RWPE2 (cell line): Measurements from ENCODE around the gene PRRC2A.

Source experiments
- ATAC-seq: fragments of 200-7000 bp; cut with Tn5 transposase; 3 replicates; pipeline ENCODE4 v1.9.1; 2021; ENCODE audit warnings: low read depth
- DNase-seq: peaks from one replicate; pipeline ENCODE4 v3.0.0-alpha.2; 2020; ENCODE audit warnings: low spot score
- H3K27ac ChIP-seq: fragments of 450-650 bp; 2 replicates; pipeline ENCODE4 v1.5.1; 2017; ENCODE audit warnings: mild to moderate bottlenecking; ENCODE audit not compliant: poor library complexity, severe bottlenecking
- H3K27me3 ChIP-seq: fragments of 250-450 bp; sonication (Bioruptor Pico); 2 replicates; pipeline ENCODE4 v1.5.1; 2021; ENCODE audit warnings: mild to moderate bottlenecking, moderate library complexity; ENCODE audit not compliant: insufficient read depth, poor library complexity, severe bottlenecking
- H3K36me3 ChIP-seq: fragments of 250-450 bp; sonication (Bioruptor Pico); 2 replicates; pipeline ENCODE4 v1.5.1; 2020; ENCODE audit warnings: low read depth, mild to moderate bottlenecking, moderate library complexity
- H3K4me1 ChIP-seq: fragments of 250-450 bp; sonication (Bioruptor Pico); 2 replicates; pipeline ENCODE4 v1.5.1; 2021; ENCODE audit warnings: mild to moderate bottlenecking, moderate library complexity; ENCODE audit not compliant: insufficient read depth, poor library complexity, severe bottlenecking
- H3K4me3 ChIP-seq: fragments of 250-450 bp; sonication (Bioruptor Pico); 2 replicates; pipeline ENCODE4 v1.5.1; 2021; ENCODE audit warnings: mild to moderate bottlenecking, moderate library complexity; ENCODE audit not compliant: severe bottlenecking
- H3K9me3 ChIP-seq: fragments of 250-450 bp; sonication (Bioruptor Pico); 2 replicates; pipeline ENCODE4 v1.5.1; 2021; ENCODE audit warnings: mild to moderate bottlenecking, moderate library complexity; ENCODE audit not compliant: severe bottlenecking
- CTCF ChIP-seq: fragments of 450-650 bp; IDR thresholded peaks from one replicate; pipeline ENCODE4 v1.5.1; 2017; ENCODE audit warnings: mild to moderate bottlenecking, moderate library complexity; ENCODE audit not compliant: poor library complexity, severe bottlenecking

PRRC2A gene

GRCh38 chr6:31661262-31662123 lies 41.0 kb downstream of the PRRC2A start:
- TF ChIP-seq CTCF = no peak
- peaks cover 11% of the 10 kb centered on the region for H3K36me3 ChIP-seq
- DNase-seq = no peak
- H3K4me3 ChIP-seq = no peak overlapping the region
- no peak for ATAC-seq
- H3K9me3 ChIP-seq = no peaks in the 10 kb centered on the region
- H3K27me3 ChIP-seq = no peaks in the 10 kb centered on the region
- peaks cover 13% of the 10 kb centered on the region for H3K4me1 ChIP-seq
- H3K27ac ChIP-seq = peak overlapping the region; percentile 68

DNA sequence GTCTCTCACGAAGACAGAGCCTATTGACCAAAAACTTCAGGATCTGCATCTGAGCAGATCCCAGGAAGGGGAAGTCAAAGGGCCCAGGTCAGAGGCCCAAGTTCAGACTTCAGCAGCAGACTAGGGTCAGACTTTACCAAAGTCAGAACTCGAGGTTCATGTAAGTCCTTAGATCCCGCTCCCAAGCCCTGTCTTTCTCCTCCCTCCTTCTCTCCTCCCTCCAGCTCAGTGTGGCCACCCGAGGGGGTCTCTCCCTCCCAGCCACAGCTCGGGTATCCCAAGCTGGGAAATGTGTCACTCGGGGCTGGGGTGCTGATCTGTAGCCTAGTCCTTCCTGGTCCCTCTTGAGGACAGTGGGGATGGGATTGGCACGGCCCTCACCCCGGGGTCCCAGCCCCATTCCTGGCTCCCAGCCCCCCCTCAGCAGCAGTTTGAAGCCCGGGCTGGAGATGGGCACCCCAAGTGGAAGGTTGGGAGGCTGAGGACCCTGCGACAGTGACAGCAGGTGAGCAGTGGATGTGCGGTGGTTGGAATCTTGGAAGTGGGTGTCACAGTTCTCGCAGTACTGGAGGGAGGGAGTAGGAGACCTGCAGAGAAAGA lies 41.7 kb downstream of the PRRC2A start:
- H3K36me3 ChIP-seq = peaks cover 17% of the 10 kb centered on the region
- DNase-seq = no peak

DNA sequence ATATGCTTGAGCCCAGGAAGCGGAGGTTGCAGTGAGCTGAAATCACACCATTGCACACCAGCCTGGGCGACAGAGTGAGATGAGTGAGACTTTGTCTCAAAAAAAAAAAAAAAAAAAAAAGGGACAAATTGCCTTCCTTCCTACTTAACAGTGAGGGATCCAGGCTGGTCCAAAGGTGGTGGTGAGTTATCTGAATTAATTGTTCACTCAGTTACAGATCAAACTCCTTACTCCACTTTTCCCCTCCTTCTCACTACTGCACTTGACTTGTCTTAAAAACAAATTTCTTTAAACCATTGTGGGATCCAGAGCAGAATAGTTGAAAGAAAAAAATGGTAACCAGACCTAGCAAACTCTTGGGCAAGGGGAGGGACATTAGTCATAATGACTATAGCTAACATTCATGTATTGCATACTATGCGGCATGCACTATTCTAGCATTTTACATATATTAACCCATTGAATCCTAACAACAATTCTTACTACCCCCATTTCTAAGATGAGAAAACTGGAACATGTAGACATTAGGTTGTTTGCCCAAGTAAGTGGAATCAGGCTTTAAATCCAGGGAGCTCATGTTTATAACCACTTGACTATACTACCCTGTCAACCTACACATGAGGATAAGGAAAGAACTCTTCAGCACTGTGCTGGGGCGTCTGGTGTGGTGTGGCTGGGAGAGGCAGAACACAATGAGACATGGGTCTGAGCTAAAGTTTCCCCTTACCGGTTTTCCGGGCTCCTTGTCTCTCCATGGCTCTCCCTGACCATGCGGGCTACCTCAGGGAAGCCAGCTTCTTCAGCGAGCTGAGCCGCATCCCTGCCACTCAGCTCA lies 42.8 kb downstream of the PRRC2A start:
- DNase-seq (no peak), ATAC-seq (no peak)
- peak overlapping the region; percentile 90 for H3K27ac ChIP-seq
- H3K4me1 ChIP-seq = peaks cover 13% of the 10 kb centered on the region
- H3K27me3 ChIP-seq = no peaks in the 10 kb centered on the region
- peak overlapping the region; percentile 77 for H3K4me3 ChIP-seq
- no peaks in the 10 kb centered on the region for H3K9me3 ChIP-seq
- no peak for TF ChIP-seq CTCF
- H3K36me3 ChIP-seq = peaks cover 28% of the 10 kb centered on the region

More for the DNA sequence above, 41.7 kb downstream of the PRRC2A start:
- no peak for TF ChIP-seq CTCF
- H3K9me3 ChIP-seq = no peaks in the 10 kb centered on the region
- ATAC-seq = no peak
- H3K4me3 ChIP-seq = no peak overlapping the region
- H3K27ac ChIP-seq = no peak overlapping the region
- H3K27me3 ChIP-seq = no peaks in the 10 kb centered on the region
- peaks cover 13% of the 10 kb centered on the region for H3K4me1 ChIP-seq

GRCh38 chr6:31663961-31664789 lies 43.7 kb downstream of the PRRC2A start:
- DNase-seq (no peak), ATAC-seq (peak; percentile 33)
- TF ChIP-seq CTCF = no peak
- Histone ChIP-seq H3K27ac (peak overlapping the region; percentile 90), H3K4me1 (peaks cover 13% of the 10 kb centered on the region), H3K4me3 (peak overlapping the region; percentile 77), H3K9me3 (no peaks in the 10 kb centered on the region), H3K36me3 (peaks cover 36% of the 10 kb centered on the region), H3K27me3 (no peaks in the 10 kb centered on the region)
